CMK (cell line): Measurements from ENCODE around the gene COL21A1.
"Not testable (repeated sequence)": the region's sequence is repeated elsewhere in the genome, so short reads cannot be mapped to it uniquely, and the experiment has no call there.

ENCODE experiments used
- DNase-seq: peaks from one replicate; pipeline ENCODE4 v3.0.0-alpha.2; 2010; ENCODE audit warnings: low read depth

COL21A1 gene

DNA sequence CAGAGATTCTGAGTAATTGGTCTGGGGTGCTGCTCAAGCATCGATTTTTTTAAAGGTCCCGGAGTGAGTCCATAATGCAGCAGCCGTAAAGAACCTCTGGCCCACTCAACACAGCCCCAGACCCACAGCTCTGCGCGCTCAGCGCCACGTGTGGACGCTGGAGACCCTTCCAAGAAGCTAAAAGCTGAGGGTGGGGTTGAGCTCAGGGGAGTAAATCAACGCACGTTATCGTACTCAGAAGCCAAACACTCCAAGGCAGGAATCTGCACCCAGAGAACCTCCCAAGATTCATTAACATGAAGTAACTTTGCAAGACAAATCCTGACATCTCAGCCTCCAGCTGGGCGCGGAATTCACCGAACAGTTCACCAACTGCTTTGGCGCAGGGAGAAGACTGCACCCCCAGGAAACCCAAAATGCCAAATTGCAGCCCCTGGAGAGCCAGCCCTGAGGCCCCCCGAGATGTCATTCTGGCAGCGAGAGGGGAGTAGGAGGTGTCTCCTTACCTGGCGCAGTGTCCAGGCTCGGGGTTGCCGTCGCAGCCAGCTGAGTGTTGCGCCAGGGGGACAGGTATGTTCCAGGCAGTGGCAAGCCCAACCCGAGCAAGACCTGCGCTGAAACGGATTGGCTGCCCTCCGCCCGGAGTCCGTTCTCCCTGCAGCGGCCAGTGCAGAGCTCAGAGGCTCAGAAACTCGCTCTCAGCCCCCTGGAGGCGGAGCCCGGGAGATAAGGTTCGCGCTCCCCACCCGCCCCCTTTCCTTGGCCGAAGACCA is at the start of gene COL21A1:
COL21A1 (minus strand) TSS at position 700 of the 773 bp plus-strand sequence. CDS start 64,962 bp downstream, outside the sequence.
- no peak for DNase-seq

DNA sequence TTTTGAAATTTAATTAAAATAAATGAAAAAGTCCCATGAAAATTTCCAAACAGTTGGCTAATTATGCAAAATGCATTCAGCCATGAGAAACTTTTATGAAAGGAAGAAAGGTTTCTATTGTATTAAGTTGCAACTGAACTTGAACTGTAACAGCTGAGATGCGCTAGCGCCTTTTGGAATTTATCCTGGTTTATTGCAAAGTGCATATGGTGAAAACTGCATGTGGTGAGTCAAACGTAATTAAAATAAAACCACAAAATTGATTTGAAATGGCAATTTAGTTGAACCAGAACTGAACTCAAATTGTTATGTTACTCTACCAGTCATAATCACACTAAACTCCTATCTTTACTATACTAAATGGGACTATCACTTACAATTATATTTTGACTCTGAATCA is 46.4 kb upstream of the COL21A1 start:
- no peak for DNase-seq

DNA sequence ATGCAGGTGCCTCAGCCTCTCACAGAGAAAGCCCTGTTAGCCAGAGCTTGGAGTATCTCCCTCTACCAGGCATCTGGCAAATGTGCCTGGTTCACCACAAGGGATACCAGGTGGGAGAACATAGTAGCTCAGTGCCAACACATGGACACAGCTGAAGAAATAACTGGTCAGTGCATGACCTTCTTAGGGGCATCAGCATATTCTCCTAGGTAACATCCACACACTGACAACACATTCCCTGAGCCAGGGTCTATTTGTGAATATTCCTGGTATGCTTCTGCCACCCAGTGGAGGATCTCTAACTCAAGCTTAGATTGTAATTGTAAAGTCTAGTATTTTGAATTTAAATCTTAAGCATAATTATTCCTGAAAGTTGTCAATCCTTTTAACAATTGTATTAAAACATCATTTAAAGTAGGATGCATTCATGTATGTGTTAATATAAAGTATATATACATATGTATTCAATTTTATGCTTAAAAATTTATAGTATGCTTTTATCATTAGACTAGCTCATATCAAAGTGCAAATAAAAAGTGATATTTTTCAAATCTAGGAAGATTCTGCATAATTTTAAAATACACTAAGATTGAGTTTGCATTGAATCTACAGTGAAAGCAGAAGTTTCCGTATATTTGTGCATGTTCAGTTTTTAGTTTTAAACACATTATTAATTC is 45.3 kb upstream of the COL21A1 start:
- DNase-seq = no peak

DNA sequence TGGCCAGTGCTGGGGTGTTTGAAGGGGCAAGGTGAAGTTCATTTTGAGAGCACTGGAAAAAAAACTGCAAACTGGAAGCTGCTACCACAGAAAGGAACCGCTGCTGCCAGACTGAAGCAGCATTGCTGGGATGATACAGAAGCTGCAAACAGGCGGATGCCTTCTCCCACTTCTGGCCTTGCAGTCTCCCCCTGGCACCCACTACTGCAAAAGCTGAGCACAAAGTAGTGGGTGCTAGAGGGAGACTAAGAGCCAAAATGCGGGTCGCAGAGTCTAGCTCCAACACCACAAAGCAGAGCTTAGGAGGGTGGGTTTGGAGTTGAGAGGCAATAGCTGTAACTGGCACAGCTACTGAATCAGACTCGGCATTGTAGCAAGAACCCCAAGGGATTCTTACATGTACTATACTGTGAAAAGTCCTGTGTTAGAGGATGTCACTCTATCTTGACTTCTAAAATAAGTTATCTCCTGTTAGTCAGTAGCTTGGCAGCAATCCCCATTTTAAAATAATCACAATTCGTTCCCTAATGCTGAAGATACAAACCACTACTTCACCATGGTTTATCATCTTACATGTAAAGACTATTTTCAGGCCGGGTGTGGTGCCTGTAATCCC is 44.0 kb upstream of the COL21A1 start:
- no peak for DNase-seq

DNA sequence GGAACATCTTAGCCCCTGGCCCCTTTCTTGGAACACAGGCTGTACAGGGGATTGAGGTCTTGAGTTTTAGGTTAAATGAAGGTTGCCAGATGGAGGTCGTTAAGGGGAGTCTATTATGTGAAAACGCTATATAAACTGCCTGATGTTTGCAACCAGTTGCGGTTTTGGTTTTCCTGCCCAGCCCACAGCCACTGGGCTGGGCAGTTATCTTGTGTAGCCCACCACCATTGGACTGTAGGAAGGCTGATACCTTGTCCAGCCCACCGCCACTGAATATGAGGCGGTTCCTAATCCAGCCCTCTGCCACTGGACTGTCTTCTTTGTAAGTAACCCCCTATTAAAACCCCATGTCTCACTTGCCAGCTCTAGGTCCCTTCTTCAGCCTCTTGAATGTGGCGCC is 42.3 kb upstream of the COL21A1 start:
- no peak for DNase-seq

DNA sequence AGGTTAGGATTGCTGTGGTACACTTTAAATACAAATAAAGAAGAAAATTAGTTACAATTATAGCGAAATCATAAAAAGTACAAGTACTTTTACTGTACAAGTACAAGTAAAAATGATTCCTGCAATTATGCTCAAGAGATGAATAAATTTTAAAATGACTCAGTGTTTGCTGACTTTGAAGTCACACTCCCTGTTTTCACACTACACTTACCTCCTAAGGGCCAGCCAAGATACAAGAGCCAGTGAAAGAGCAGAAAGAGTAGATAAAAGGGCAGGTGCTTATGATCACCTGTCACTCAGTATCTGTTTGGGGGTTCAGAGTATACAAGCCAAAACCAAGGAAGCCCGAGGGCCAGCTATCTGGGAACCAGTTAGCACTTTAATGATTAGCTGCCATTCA is 41.0 kb upstream of the COL21A1 start:
- DNase-seq = no peak

DNA sequence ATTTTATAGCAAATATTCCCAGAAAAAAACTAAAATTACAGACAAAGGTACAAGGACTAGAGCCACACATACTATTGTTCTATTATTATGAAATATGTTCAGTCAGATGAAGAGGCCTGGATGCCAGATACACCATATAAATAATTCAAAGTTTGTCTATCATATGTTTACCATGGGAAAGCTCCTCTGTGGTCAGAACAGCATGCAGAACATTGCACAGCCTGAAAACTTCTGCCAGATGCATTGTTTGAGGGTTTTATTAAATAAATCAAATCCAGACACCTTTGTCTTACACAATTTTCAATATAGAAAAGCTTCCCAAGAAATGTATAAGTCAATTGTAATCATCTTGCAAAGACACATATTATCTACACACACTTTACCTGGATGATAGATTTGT is 35.0 kb upstream of the COL21A1 start:
- no peak for DNase-seq

DNA sequence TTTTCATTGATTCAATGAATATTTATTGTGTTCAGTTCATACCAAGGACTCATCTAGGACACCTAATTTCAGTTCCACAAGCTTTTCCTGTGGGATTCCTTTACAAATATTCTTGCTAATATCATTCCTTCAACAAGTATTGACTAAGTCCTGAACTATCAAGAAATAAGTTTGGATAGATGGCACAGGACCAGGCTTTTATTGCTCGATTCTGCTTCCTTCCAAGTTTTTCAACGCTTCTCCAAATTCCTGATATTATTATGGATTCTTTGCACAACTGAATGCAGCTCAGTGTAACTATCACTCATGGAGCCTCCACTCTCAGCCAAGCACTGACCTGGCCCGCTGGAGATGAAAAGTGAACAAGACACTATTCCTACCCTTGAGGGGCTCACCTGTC is 32.7 kb upstream of the COL21A1 start:
- DNase-seq = no peak

DNA sequence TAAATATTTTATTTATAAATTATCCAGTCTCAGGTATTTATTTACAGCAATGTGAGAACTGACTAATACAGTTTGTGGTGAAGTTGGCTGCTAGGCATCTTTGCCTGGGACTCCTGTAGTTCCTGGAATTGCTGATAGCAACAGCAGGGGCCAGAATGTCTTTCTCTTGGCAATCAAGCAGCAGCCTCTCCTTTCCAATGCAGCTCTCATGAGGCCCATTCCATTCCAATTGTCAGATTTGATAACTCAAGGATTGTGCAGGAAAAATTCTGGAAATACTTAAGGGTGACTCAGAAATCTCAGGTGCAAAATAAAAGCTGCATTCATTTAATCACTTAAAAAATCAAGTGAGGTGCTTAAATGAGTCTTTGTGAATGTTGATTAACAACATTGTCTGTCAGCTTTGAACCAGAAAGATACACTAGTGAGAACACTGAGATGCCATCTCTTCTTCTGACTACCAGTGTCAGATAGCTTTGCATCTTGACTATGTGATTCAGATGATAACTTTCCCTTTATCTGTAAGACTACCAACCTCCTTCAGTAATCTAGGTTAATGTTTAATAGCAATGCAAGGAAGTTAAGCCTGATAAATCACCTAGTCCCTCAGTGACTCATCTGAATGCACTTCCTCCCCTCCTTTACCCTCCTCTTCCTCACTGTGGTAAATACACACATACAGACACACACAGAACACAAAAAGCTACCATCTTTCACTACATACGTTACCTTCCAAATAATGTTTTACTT is 32.1 kb upstream of the COL21A1 start:
- no peak for DNase-seq

DNA sequence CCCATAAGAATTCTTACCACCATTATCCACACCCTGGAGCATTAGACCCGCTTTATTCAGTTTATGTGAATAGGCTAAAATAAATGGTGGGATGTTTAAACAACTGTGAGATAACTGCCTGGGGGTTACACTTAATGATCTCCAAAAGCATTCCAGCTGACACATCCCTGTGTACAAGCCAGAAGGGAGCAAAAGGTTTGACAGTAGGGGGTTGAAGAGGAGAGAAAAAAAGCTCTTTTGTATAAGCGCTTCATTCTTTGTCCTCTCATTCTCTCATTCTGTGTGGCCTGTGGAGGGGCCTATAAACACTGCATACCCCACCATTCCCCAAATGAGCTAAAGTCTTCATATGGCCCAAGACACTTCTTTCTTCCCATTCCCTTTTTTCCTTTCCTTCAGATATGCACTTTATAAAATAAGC is 30.8 kb upstream of the COL21A1 start:
- DNase-seq = no peak

DNA sequence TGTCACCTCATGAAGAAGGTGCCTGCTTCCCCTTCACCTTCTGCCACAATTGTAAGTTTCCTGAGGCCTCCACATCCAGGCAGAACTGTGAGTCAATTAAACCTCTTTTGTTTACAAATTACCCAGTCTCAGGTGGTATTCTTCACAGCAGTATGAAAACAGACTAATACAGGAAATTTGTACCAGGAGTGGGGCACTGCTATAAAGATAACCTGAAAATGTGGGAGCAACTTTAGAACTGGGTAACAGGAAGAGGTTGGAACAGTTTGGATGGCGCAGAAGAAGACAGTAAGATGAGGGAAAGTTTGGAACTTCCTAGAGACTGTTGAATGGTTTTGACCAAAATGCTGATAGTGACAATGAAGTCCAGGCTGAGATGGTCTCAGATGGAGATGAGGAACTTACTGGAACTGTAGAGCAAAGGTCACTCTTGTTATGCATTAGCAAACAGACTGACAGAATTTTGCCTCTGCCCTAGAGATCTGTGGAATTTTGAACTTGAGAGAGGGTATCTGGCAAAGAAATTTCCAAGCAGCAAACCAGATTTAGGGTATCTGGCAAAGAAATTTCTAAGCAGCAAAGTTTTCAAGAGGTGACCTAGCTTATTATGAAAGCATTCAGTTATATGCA is 23.5 kb upstream of the COL21A1 start:
- no peak for DNase-seq

DNA sequence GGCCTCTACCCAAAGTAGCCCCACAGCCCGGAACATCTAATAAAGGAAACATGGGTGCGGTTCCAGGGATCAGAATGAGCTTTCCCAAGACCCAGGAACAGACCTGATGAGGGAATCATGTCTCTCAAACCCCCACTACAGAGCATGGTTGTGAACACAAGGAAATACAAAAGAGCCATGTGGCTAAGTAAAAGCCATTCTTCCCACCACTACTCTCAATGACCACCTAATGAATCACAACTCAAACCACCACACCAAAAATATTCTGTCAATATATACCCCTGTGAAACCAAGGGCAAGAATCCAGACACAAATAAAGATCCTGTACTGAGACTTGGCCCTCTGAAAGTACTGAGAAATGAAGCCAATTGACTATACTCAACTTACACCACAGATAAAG is 20.9 kb upstream of the COL21A1 start:
- no peak for DNase-seq

DNA sequence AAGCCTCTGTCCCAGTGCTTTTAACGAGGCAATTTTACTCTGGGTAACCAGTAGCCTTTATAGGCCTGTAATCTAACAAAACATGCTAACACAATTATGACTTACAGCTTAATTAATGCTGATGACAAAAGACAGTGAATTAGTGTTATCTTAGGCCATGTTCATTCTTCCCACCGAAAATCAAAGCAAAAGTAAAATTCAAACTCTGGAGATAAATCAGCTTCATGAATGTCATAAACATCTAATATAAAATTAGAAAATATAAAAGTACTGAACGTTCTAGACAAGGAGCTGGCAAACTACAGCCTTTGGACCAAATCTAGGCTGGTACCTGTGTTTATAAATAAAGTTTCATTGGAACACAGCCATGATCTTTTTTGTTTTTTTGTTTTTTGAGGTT is 18.6 kb upstream of the COL21A1 start:
- no peak for DNase-seq

DNA sequence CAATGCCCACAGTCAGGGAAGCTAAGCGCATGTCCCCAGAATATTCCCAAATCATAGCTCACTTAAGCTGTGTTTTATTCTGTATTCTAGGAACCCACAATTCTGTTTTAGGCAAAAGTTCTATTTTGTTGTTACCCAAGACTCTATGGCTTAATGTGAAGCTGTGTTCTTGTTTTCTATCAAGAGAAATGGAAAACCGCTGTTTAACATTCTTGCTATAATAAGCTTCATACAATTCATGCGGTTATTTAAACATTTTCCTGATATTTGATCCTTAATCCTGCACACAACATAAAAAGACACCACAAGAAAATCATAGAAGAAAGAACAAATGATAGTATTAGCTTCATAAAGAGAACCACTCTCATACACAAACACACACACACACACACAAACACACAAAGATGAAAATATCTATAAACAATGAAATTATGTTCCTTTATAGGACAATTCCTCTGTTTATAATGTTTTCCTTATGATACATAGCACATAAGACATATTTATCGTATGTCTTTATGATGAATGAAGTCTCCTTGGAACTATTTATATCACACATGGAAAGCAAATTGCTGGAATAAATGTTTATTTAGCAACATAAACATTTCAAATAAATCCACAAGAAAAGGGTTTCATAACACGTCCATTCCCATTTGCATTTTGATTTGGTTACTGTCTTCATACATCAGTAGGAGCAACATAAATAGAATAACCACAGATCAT is 16.4 kb upstream of the COL21A1 start:
- no peak for DNase-seq

DNA sequence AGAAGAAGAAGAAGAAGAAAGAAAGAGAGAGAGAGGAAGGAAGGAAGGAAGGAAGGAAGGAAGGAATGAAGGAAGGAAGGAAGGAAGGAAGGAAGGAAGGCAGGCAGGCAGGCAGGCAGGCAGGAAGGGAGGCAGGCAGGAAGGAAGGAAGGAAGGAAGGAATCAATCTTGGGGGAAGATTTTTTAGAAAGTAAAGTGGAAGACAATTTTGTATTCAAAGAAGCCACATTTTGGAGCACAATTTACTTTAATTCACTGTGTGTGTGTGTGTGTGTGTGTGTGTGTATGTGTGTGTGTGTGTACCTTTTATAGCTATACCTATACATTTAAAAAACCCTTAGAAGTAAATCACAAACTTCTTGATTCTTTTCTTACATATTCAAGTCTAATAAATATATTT is 13.2 kb upstream of the COL21A1 start:
- not testable (repeated sequence) for DNase-seq

DNA sequence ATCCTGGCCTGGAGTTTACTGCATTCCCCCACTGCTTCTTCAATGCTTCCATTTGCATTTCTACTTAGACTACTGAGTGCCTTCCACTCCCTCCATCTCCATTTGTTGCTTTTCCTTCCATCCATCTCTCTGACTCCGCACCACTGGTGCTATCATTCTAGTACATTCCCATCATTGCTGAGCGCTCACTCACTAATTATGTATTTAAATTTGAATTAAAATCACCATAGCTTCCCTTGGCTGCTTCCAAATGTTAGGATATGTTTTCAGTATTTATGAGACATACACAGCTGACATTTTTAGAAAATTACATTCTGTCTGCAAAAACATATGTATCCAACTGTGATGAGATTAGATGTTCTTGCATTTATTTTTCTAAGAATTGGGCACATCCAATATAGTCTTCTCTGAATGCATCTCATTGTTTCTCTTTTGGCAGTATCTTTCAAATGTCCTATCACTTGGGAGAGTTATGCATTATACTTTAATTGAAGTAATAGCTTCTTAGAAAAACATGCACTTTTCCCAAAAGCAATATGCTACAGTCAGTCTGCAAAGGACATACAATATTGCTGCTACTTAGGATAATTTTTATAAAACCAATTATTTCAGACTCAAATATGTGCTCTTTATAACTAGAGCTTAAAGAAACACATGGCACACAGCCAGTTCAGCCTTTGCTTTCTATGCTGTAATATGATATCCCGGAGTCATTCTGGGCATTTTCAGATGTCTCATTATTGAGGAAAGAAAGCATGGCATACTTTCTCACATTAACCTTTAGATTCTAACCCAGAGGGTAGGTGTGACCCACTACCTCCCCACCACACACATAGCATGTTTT is 12.1 kb upstream of the COL21A1 start:
- DNase-seq = no peak

DNA sequence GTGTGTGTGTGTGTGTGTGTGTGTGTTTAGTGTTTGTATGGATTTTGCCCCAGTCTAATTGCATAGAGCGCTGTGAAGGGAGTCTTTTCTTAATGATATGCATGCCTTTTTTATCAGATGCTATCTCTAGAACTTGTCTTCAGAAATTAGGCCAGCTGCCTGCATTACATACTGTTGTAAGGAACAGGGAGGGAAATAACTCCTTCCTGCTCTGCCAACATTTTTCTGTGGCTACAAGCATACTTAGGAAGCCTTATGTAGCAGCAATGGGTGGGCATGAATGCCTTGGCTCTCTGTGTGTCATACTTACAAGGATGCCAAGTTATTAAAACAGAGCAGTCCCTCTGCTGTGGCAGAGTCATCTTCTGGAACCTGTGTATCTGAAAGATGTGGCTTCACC is 8.0 kb upstream of the COL21A1 start:
- no peak for DNase-seq

DNA sequence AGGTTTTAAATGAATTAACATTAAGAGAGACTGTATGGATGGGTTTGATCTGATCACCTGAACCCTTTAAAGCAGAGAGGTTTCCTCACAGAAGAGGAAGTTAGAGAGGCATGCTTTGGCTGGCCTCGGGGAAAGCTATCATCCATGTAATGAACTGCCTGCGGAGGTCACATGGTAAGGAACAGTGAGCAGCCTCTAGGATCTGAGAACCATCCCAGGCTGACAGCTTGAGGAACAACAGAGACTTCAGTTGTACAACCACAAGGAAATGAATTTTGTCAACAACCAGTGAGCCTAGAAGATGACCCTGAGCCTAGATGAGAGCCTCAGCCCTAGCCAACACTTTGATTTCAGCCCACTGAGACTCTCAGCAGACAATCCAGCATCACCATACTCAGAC is 2.9 kb upstream of the COL21A1 start:
- no peak for DNase-seq

DNA sequence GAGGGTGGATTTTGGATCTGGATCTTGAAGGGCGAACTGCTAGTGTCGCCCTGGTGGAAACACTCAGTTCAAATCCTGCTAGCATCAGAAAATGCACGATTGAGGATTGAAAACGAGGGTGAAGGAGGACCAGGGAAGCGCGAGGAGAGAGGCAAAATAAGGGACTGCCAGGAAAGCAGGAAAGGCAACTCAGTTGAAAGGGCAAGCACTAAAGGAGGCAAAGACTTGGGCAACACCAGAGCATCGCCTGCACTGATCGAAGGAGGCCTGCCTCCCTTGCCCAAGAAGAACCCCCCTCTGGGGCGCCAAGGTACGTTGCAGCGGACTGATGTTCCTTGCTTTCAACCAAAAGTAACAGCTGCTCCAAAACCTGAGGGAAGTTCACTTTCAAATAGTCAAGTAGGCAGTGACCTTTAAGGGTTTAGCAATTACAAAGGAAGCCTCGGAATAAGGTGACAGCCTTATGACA is 308 bp upstream of the COL21A1 start:
- no peak for DNase-seq

DNA sequence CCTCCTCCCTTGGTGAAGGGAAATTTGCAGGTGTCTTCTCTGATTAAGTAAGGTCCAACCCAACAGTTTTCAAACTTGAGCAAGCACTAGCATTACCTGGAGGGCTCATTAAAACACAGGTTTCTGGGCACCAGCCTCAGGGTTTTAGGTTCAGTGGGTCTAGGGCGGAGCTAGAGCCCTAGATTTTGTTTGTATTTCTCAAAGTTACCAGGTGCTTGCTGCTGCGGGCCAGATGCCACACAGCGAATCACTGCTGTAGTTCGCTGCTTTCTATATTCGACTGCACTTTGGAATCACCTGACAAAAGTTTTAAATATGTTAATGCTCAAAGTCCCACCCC is 869 bp downstream of the COL21A1 start:
- DNase-seq = no peak
